ENCODE measurements around the gene ZKSCAN5.
"Not testable (repeated sequence)": the region's sequence is repeated elsewhere in the genome, so short reads cannot be mapped to it uniquely, and the experiment has no call there.

ZKSCAN5 gene

GRCh38 chr7:99497766-99498545 lies 6.5 kb upstream of the ZKSCAN5 start:
- DNase-seq (ENCODE audit: low read depth, low spot score): no peak

GRCh38 chr7:99498546-99498944 lies 5.9 kb upstream of the ZKSCAN5 start:
- DNase-seq (ENCODE audit: low read depth, low spot score): no peak

DNA sequence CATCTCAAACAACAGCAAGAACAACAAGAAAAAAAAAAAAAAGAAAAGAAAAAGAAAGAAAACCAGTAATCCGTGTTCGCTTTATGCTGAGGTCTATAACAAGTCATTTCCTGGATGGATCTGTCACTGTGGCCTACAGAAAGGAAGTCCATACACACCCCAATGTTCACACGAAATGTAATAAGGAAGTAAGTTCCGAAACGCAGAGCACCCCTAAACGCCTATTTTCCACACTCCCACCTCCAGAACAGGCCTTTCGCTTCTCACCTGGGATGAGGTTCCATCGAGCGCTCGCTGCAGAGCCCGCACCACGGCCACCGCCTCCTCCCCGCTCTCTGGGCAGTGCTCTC lies 5.1 kb upstream of the ZKSCAN5 start:
- DNase-seq (ENCODE audit: low read depth, low spot score): no peak

- DNase-seq (ENCODE audit: low read depth, low spot score): peak; percentile 59
These were observed 4.5 kb upstream of the ZKSCAN5 start, which contains the start of gene ZNF394 for GRCh38 chr7:99499721-99500636. Gene ZNF394, minus strand, starts transcription at chr7:99500281. Its CDS starts 188 bp downstream, at chr7:99500093.

GRCh38 chr7:99500637-99501009 lies 3.8 kb upstream of the ZKSCAN5 start:
- DNase-seq (ENCODE audit: low read depth, low spot score): no peak

- not testable (repeated sequence) for DNase-seq (ENCODE audit: low read depth, low spot score)
These were observed 3.2 kb upstream of the ZKSCAN5 start for GRCh38 chr7:99501236-99501635.

- no peak for DNase-seq (ENCODE audit: low read depth, low spot score)
These were observed 220 bp upstream of the ZKSCAN5 start for GRCh38 chr7:99504281-99504602.

- no peak for DNase-seq (ENCODE audit: low read depth, low spot score)
These were observed 831 bp downstream of the ZKSCAN5 start for GRCh38 chr7:99505324-99505662.

DNA sequence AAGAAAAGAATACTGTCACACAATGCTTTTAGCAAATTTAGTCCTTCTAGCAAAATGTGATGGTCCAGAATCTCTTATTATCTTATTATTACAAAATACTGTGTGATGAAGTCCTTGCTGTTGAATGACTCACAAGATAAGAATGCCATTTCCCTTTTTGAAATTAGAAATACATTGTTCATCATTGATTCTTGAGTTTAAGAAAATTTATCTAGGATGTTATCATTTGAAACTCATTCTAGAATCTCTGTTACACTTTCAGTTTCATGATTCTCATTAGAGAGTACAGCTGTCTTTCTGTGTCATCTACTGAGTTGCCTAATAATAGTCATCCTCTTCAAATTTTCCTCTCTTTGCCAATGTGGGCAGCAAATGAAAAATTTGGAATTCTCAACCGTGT lies 9.6 kb downstream of the ZKSCAN5 start:
- no peak for DNase-seq (ENCODE audit: low read depth, low spot score)

GRCh38 chr7:99521399-99521798 lies 16.9 kb downstream of the ZKSCAN5 start:
- no peak for DNase-seq (ENCODE audit: low read depth, low spot score)

- no peak for DNase-seq (ENCODE audit: low read depth, low spot score)
These were observed 21.4 kb downstream of the ZKSCAN5 start for GRCh38 chr7:99525713-99526440.

GRCh38 chr7:99531354-99531765 lies 26.9 kb downstream of the ZKSCAN5 start:
- DNase-seq (ENCODE audit: low read depth, low spot score): no peak

DNA sequence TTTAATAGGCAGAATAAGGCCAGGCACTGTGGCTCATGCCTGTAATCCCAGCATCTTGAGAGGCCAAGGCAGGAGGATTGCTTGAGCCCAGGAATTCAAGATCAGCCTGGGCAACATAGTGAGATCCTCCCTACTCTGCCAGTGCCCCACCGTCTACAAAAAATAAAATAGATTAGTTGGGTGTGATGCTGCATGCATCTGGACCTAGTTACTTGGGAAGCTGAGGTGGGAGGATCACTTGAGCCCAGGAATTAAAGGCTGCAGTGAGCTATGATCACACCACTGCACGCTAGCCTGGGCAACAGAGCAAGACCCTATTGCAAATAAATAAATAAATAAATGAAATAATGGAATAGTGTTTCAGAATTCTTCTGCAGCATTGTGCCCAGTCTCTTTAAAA lies 31.2 kb downstream of the ZKSCAN5 start:
- DNase-seq (ENCODE audit: low read depth, low spot score): no peak

- no peak for DNase-seq (ENCODE audit: low read depth, low spot score)
These were observed 34.9 kb downstream of the ZKSCAN5 start for GRCh38 chr7:99539213-99539811.

DNA sequence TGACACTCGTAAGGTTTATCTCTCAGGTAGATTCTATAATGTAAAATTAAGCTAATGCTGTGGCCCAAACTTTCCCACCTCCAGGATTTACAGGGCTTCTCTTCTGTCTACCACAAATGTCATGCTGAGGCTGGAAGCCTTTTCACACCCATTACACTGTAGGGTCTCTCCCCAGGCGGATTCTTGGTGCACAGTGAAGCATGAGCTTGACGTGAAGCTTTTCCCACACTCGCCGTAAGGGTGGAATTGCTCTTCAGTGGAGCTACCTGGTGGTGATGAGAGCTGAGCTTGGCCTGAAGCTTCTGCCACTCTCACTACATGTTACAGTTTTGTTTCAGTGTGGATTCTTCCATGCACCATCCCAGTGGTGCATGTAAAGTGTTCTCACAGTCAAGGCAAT lies 36.1 kb downstream of the ZKSCAN5 start:
- no peak for DNase-seq (ENCODE audit: low read depth, low spot score)

DNA sequence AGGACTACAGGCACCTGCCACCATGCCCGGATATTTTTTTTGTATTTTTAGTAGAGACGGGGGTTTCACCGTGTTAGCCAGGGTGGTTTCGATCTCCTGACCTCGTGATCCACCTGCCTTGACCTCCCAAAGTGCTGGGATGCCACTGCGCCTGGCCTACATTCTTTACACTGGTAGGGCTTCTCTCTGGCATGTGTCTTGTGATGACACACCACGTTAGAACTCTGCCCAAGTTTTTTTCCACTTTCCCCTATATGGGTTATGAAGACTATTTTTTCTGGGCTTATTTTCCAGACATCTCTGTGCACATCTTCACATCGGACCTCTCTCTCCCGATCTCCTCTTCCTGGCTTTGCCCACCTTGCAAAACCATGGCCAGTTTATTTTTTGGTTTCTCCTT lies 36.8 kb downstream of the ZKSCAN5 start:
- DNase-seq (ENCODE audit: low read depth, low spot score): no peak

DNA sequence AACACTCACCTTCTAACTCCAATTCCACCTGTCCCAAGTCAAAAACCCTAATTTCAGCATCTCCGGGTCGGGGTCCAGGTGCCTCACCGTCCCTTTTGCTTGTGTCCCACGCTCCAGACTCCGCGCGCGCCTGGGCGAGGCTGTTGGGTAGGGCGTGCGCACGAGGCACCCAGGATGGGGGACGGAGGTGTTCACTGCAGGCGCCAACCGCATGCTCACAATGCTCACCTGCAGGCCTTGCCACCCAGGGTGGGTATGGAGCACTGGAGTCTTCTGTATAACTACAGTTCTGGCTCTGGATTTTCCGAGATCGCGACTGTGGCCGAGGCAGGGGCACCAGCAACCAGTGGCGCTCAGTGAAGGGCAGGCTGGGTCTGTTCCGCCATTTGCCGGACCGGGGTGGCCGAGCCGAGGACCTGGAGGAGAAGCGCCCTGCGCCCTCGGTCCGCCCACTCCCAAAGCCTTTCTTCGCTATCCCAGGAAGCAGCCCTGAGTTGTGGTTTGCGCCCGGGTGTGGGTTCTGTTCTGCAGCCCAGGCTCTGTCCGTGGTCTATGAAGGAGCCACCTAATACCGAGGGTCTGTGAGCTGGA lies 38.7 kb downstream of the ZKSCAN5 start:
- DNase-seq (ENCODE audit: low read depth, low spot score): no peak

DNA sequence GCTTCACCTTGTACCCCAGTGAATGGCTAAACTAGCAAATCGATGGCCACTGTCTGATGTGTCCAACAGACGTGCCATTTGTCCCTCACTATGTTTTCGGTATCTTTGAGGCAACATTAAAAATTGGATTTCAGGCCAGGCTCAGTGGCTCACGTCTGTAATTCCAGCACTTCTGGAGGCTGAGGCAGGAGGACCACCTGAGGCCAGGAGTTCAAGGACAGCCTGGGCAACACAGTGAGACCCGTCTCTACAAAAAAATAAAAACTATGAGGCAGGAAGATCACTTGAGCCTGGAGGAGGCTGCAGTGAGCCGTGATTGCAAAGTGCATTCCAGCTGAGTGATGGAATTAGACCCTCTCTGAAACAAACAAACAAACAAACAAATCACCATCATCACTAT lies 39.5 kb downstream of the ZKSCAN5 start:
- DNase-seq (ENCODE audit: low read depth, low spot score): no peak

DNA sequence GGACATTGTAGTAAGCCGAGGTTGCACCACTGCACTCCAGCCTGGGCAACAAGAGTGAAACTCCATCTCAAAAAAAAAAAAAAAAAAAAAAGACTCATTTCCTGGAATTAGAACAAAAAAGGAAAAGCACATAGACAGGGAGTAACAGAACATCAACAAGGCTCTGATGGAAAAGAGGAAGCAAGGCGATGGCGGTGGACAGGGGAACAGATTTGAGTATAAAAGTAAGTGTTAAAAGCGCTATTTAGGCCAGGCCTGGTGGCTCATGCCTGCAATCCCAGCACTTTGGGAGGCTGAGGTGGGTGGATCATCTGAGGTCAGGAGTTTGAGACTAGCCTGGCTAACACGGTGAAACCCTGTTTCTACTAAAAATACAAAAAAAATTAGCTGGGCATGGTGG lies 40.8 kb downstream of the ZKSCAN5 start:
- DNase-seq (ENCODE audit: low read depth, low spot score): not testable (repeated sequence)

GRCh38 chr7:99549545-99549944 lies 45.1 kb downstream of the ZKSCAN5 start:
- not testable (repeated sequence) for DNase-seq (ENCODE audit: low read depth, low spot score)

DNA sequence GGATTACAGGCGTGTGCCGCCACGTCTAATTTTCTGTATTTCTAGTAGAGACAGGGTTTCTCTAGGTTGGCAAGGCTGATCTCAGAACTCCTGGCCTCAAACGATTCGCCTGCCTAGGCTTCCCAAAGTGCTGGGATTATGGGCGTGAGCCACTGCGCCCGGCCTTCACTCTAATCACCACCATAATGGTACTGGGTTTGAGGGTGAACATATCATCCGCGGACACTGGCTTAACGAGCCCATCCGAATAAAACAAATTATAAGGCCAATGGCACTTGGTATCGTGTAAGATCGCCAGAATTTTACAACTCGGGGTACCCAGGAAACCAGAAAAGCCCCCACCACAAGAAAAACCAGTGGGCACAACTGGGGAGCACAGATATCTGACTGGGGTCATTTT lies 46.9 kb downstream of the ZKSCAN5 start:
- no peak for DNase-seq (ENCODE audit: low read depth, low spot score)
